Kidney epithelial cell (primary cell): ENCODE results near the gene STK17B. TPM values are rescaled to one million over a fixed set of nuclear protein-coding genes. Genes with fewer than 3 reads are reported as not detected.

ENCODE experiments used
- DNase-seq: peaks from one replicate; pipeline ENCODE4 v3.0.0-alpha.2; 2010; ENCODE audit warnings: low read depth
- H3K27me3 ChIP-seq: 2 replicates; pipeline ENCODE4 v1.6.0; 2011; ENCODE audit warnings: low read length; ENCODE audit not compliant: control insufficient read depth, insufficient read depth
- H3K36me3 ChIP-seq: 2 replicates; pipeline ENCODE4 v1.5.1; 2011; ENCODE audit warnings: low read length; ENCODE audit not compliant: control insufficient read depth, insufficient read depth
- H3K4me3 ChIP-seq: 2 replicates; pipeline ENCODE4 v1.5.1; 2011; ENCODE audit warnings: low read depth, mild to moderate bottlenecking, control low read depth, low read length
- CTCF ChIP-seq: IDR thresholded peaks from 2 replicates; pipeline ENCODE4 v1.5.1; 2011; ENCODE audit warnings: mild to moderate bottlenecking, moderate library complexity, low read length, control low read depth, inconsistent platforms; ENCODE audit not compliant: insufficient read depth, poor library complexity, severe bottlenecking
- total RNA-seq: library from RNA; depleted of rRNA; stranded (reverse); fragments of >200 nt; gene quantifications from 2 replicates; pipeline ENCODE4 v1.2.3, GENCODE V29; 2015

The STK17B gene
- total RNA-seq, 1 donor from 2014 or later, result 8.2 TPM

GRCh38 chr2:196160946-196161345 is 10.4 kb downstream of the STK17B start:
- Histone ChIP-seq H3K36me3 (peaks cover 2% of the 10 kb centered on the region), H3K4me3 (no peak overlapping the region), H3K27me3 (no peaks in the 10 kb centered on the region)
- no peak for DNase-seq
- TF ChIP-seq CTCF, result no peak

GRCh38 chr2:196160101-196160500 is 11.3 kb downstream of the STK17B start:
- peaks cover 2% of the 10 kb centered on the region for H3K36me3 ChIP-seq
- no peak overlapping the region for H3K4me3 ChIP-seq
- no peak for TF ChIP-seq CTCF
- peak; percentile 85 for DNase-seq
- no peaks in the 10 kb centered on the region for H3K27me3 ChIP-seq

- no peaks in the 10 kb centered on the region for H3K27me3 ChIP-seq
- TF ChIP-seq CTCF, result no peak
- DNase-seq, result no peak
- H3K4me3 ChIP-seq, result no peak overlapping the region
- peaks cover 2% of the 10 kb centered on the region for H3K36me3 ChIP-seq
Observed at GRCh38 chr2:196159221-196159892, 12.0 kb downstream of the STK17B start.

- no peak for TF ChIP-seq CTCF
- no peak for DNase-seq
- Histone ChIP-seq H3K27me3 (no peaks in the 10 kb centered on the region), H3K4me3 (no peak overlapping the region), H3K36me3 (no peaks in the 10 kb centered on the region)
Observed at GRCh38 chr2:196155575-196155974, 15.8 kb downstream of the STK17B start.

GRCh38 chr2:196153480-196153879 is 17.9 kb downstream of the STK17B start:
- H3K36me3 ChIP-seq, result no peaks in the 10 kb centered on the region
- no peaks in the 10 kb centered on the region for H3K27me3 ChIP-seq
- no peak for TF ChIP-seq CTCF
- no peak for DNase-seq
- H3K4me3 ChIP-seq, result no peak overlapping the region

- no peaks in the 10 kb centered on the region for H3K27me3 ChIP-seq
- peaks cover 1% of the 10 kb centered on the region for H3K36me3 ChIP-seq
- TF ChIP-seq CTCF, result no peak
- no peak for DNase-seq
- H3K4me3 ChIP-seq, result no peak overlapping the region
Observed at GRCh38 chr2:196149948-196150347, 21.4 kb downstream of the STK17B start.
